AML-193 (cell line): ENCODE measurements around the gene TM7SF3.
"Not testable (repeated sequence)": the region's sequence is repeated elsewhere in the genome, so short reads cannot be mapped to it uniquely, and the experiment has no call there.

Source experiments
- DNase-seq, 2 experiments: peaks; one replicate each; lab custom pipeline; 2025; lab: John Stamatoyannopoulos, UW

Gene TM7SF3

GRCh38 chr12:27014085-27014858 lies at the start of gene TM7SF3:
Gene TM7SF3, minus strand, starts transcription at chr12:27014384. Its CDS starts 216 bp downstream, at chr12:27014168.
- DNase-seq: peak; percentile 93

- no peak for DNase-seq
These were observed 49.2 kb upstream of the TM7SF3 start for GRCh38 chr12:27063250-27063851.

GRCh38 chr12:27061317-27061716 lies 47.1 kb upstream of the TM7SF3 start:
- no peak for DNase-seq

- DNase-seq: no peak
These were observed 46.6 kb upstream of the TM7SF3 start for GRCh38 chr12:27060740-27061139.

- no peak for DNase-seq
These were observed 43.4 kb upstream of the TM7SF3 start for GRCh38 chr12:27057543-27057942.

GRCh38 chr12:27055966-27056365 lies 41.8 kb upstream of the TM7SF3 start:
- no peak for DNase-seq

- DNase-seq: no peak
These were observed 38.6 kb upstream of the TM7SF3 start for GRCh38 chr12:27052742-27053141.

- DNase-seq: no peak
These were observed 38.0 kb upstream of the TM7SF3 start for GRCh38 chr12:27052176-27052575.

- no peak for DNase-seq
These were observed 34.9 kb upstream of the TM7SF3 start for GRCh38 chr12:27048822-27049752.

GRCh38 chr12:27042018-27042417 lies 27.8 kb upstream of the TM7SF3 start:
- DNase-seq: not testable (repeated sequence)

- DNase-seq: not testable (repeated sequence)
These were observed 26.5 kb upstream of the TM7SF3 start for GRCh38 chr12:27040637-27041036.

- DNase-seq: no peak
These were observed 20.6 kb upstream of the TM7SF3 start for GRCh38 chr12:27034607-27035293.

GRCh38 chr12:27032679-27033078 lies 18.5 kb upstream of the TM7SF3 start:
- no peak for DNase-seq

- DNase-seq: no peak
These were observed 17.3 kb upstream of the TM7SF3 start for GRCh38 chr12:27031531-27031930.

- peak; percentile 31 to 34 for DNase-seq
These were observed 12.1 kb upstream of the TM7SF3 start for GRCh38 chr12:27026257-27026656.

GRCh38 chr12:27025116-27025515 lies 10.9 kb upstream of the TM7SF3 start:
- no peak for DNase-seq

- DNase-seq: no peak
These were observed 10.1 kb upstream of the TM7SF3 start for GRCh38 chr12:27024291-27024690.

- no peak for DNase-seq
These were observed 6.6 kb upstream of the TM7SF3 start for GRCh38 chr12:27020761-27021160.

GRCh38 chr12:27018037-27018436 lies 3.9 kb upstream of the TM7SF3 start:
- DNase-seq: peak in 1 of 2 experiments; percentile 18

- not testable (repeated sequence) for DNase-seq
These were observed 3.1 kb upstream of the TM7SF3 start for GRCh38 chr12:27017163-27017823.

GRCh38 chr12:27015730-27016076 lies 1.5 kb upstream of the TM7SF3 start:
- peak; percentile 68 to 72 for DNase-seq
